Measurements from ENCODE around the gene TTC16.

GRCh38 chr9:127732444-127732843 lies 16.6 kb downstream of the TTC16 start:
- TF ChIP-seq POLR2AphosphoS5 (IDR thresholded peaks at IDR 0.05; ENCODE audit: low read depth, low read length) (no peak), ATF2 (IDR thresholded peaks at IDR 0.05; ENCODE audit: low read length) (no peak), EGR1 (IDR thresholded peaks at IDR 0.05; ENCODE audit: borderline replicate concordance, low read depth, low read length) (no peak)
